T1000 (cell line): Measurements from ENCODE around the gene DPT.
A peak's percentile ranks its signal among the peaks of the same experiment; 100 is the strongest.

Experiments
- DNase-seq: peaks from one replicate; lab custom pipeline; 2025; ENCODE audit warnings: mixed read lengths; lab: John Stamatoyannopoulos, UW

DPT gene

GRCh38 chr1:168735974-168736373 is 7.0 kb upstream of the DPT start:
- DNase-seq: no peak

- DNase-seq: no peak
Observed at GRCh38 chr1:168734946-168735345, 5.9 kb upstream of the DPT start.

GRCh38 chr1:168734271-168734670 is 5.3 kb upstream of the DPT start:
- DNase-seq: no peak

- DNase-seq: no peak
Observed at GRCh38 chr1:168733241-168733640, 4.2 kb upstream of the DPT start.

- no peak for DNase-seq
Observed at GRCh38 chr1:168732736-168733135, 3.7 kb upstream of the DPT start.

- no peak for DNase-seq
Observed at GRCh38 chr1:168731244-168731953, 2.4 kb upstream of the DPT start.

- DNase-seq: no peak
Observed at GRCh38 chr1:168729405-168729802, 398 bp upstream of the DPT start.

- DNase-seq: no peak
Observed at GRCh38 chr1:168726719-168727118, 2.3 kb downstream of the DPT start.

GRCh38 chr1:168726281-168726680 is 2.7 kb downstream of the DPT start:
- DNase-seq: no peak

- no peak for DNase-seq
Observed at GRCh38 chr1:168725831-168726230, 3.2 kb downstream of the DPT start.

- no peak for DNase-seq
Observed at GRCh38 chr1:168725060-168725459, 3.9 kb downstream of the DPT start.

- DNase-seq: no peak
Observed at GRCh38 chr1:168723000-168723399, 6.0 kb downstream of the DPT start.

- DNase-seq: no peak
Observed at GRCh38 chr1:168720839-168721238, 8.2 kb downstream of the DPT start.

GRCh38 chr1:168719306-168720111 is 9.5 kb downstream of the DPT start:
- DNase-seq: no peak

GRCh38 chr1:168717906-168718891 is 10.8 kb downstream of the DPT start:
- no peak for DNase-seq

GRCh38 chr1:168714012-168714411 is 15.0 kb downstream of the DPT start:
- no peak for DNase-seq

- DNase-seq: peak; percentile 32
Observed at GRCh38 chr1:168709405-168710363, 19.3 kb downstream of the DPT start.

GRCh38 chr1:168708698-168709404 is 20.2 kb downstream of the DPT start:
- DNase-seq: no peak

GRCh38 chr1:168706391-168706992 is 22.5 kb downstream of the DPT start:
- DNase-seq: no peak
